Neural progenitor cell (in vitro differentiated cells): Measurements from ENCODE around the gene KLRC3.

ENCODE experiments used
- EZH2 ChIP-seq: fragments of 200-600 bp; sonication (generic); IDR thresholded peaks from 2 replicates; pipeline ENCODE4 v1.6.1; 2017; ENCODE audit warnings: antibody characterized with exemption, mild to moderate bottlenecking, moderate library complexity
- TF ChIP-seq, protein P1 (sequence below): fragments of 200-600 bp; sonication (generic); IDR thresholded peaks from 2 replicates; pipeline ENCODE4 v1.5.1; 2017; ENCODE audit warnings: antibody characterized with exemption, mild to moderate bottlenecking

- TF ChIP-seq, protein P1, sequence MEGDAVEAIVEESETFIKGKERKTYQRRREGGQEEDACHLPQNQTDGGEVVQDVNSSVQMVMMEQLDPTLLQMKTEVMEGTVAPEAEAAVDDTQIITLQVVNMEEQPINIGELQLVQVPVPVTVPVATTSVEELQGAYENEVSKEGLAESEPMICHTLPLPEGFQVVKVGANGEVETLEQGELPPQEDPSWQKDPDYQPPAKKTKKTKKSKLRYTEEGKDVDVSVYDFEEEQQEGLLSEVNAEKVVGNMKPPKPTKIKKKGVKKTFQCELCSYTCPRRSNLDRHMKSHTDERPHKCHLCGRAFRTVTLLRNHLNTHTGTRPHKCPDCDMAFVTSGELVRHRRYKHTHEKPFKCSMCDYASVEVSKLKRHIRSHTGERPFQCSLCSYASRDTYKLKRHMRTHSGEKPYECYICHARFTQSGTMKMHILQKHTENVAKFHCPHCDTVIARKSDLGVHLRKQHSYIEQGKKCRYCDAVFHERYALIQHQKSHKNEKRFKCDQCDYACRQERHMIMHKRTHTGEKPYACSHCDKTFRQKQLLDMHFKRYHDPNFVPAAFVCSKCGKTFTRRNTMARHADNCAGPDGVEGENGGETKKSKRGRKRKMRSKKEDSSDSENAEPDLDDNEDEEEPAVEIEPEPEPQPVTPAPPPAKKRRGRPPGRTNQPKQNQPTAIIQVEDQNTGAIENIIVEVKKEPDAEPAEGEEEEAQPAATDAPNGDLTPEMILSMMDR, result no peak
- no peak for TF ChIP-seq EZH2
These were observed 35.4 kb upstream of the KLRC3 start for GRCh38 chr12:10455766-10456165.
